Panc1 (cell line): ENCODE measurements around the gene ETV5. TPM values are rescaled to one million over a fixed set of nuclear protein-coding genes. Genes with fewer than 3 reads are reported as not detected.

Experiments used
- ATAC-seq: fragments of 200-7000 bp; cut with Tn5 transposase; 2 replicates; pipeline ENCODE4 v1.9.1; 2020; ENCODE audit warnings: mild to moderate bottlenecking, moderate library complexity
- BruUV-seq: library from RNA; stranded (reverse); fragments of 400-500 nt; replicated peaks from 2 replicates; lab custom pipeline; 2021; lab: Mats Ljungman, UMichigan
- CTCF ChIA-PET: fragments of 300-600 bp; sonication (Branson Sonifier 250); formaldehyde crosslinking; loops from one replicate; lab custom pipeline; 2022; ENCODE audit warnings: antibody characterized with exemption; lab: Charles Lee
- POLR2A ChIA-PET: fragments of 300-600 bp; sonication (Branson Sonifier 250); formaldehyde crosslinking; loops from one replicate; lab custom pipeline; 2022; ENCODE audit warnings: antibody characterized with exemption; lab: Charles Lee
- DNase-seq: peaks from one replicate; pipeline ENCODE4 v3.0.0-alpha.2; 2010; ENCODE audit warnings: low read depth, low spot score
- H3K27ac ChIP-seq: 2 replicates; pipeline ENCODE4 v1.5.1; 2011; ENCODE audit warnings: mild to moderate bottlenecking, low read length, inconsistent platforms
- H3K27me3 ChIP-seq: fragments of 200-500 bp; sonication (Bioruptor generic); 2 replicates; pipeline ENCODE4 v1.6.0; 2014; ENCODE audit warnings: low read length, inconsistent platforms; ENCODE audit not compliant: control insufficient read depth, insufficient read depth
- H3K36me3 ChIP-seq: fragments of 200-500 bp; sonication (Bioruptor generic); 2 replicates; pipeline ENCODE4 v1.5.1; 2014; ENCODE audit warnings: inconsistent platforms, mild to moderate bottlenecking, low read length, moderate library complexity; ENCODE audit not compliant: control insufficient read depth, insufficient read depth
- H3K4me1 ChIP-seq: 2 replicates; pipeline ENCODE4 v1.5.1; 2011; ENCODE audit warnings: inconsistent platforms, mild to moderate bottlenecking, low read length, moderate library complexity; ENCODE audit not compliant: control insufficient read depth, insufficient read depth
- H3K4me3 ChIP-seq, 2 experiments: 2 replicates each; pipeline ENCODE4 v1.5.1; 2011 to 2012; ENCODE audit warnings: low read depth in 2 of 2, low read length in 2 of 2, mild to moderate bottlenecking in 2 of 2, inconsistent platforms in 1 of 2, moderate library complexity in 1 of 2
- H3K9me3 ChIP-seq: fragments of 200-500 bp; sonication (Bioruptor generic); 2 replicates; pipeline ENCODE4 v1.5.1; 2014; ENCODE audit warnings: low read depth, mild to moderate bottlenecking, inconsistent platforms, low read length, moderate library complexity; ENCODE audit not compliant: control insufficient read depth, insufficient read depth
- CTCF ChIP-seq: fragments of 450-650 bp; IDR thresholded peaks from 2 replicates; pipeline ENCODE4 v1.5.1; 2017; ENCODE audit warnings: mild to moderate bottlenecking
- POLR2AphosphoS5 ChIP-seq: IDR thresholded peaks from 2 replicates; pipeline ENCODE4 v1.6.1; 2012; ENCODE audit warnings: mild to moderate bottlenecking, low read depth, low read length, moderate library complexity
- REST ChIP-seq, 2 experiments: IDR thresholded peaks; 2 replicates each; pipeline ENCODE4 v1.6.1; 2011 to 2012; ENCODE audit warnings: low read depth in 2 of 2, control low read depth in 1 of 2, low read length in 1 of 2, mild to moderate bottlenecking in 1 of 2, moderate library complexity in 1 of 2; ENCODE audit not compliant: insufficient read depth in 1 of 2
- SIN3A ChIP-seq: IDR thresholded peaks from 2 replicates; pipeline ENCODE4 v1.6.1; 2012; ENCODE audit warnings: low read depth, mild to moderate bottlenecking, low read length, moderate library complexity, borderline replicate concordance; ENCODE audit not compliant: insufficient read depth
- TCF7L2 ChIP-seq: IDR thresholded peaks from 2 replicates; pipeline ENCODE4 v1.6.1; 2011; ENCODE audit warnings: mild to moderate bottlenecking, low read depth, low read length, inconsistent platforms
- in situ Hi-C: cut with HindIII; loops from 2 replicates; pipeline ENCODE4 v1.10.0; 2016; ENCODE audit warnings: low sequenced_read_pairs, low pct_unique_long_range_greater_than_20kb
- intact Hi-C: fragments of 100-400 bp; cut with micrococcal nuclease; formaldehyde crosslinking; loops from one replicate; pipeline ENCODE4 v1.10.0; 2022; ENCODE audit not compliant: unreplicated experiment
- total RNA-seq: library from RNA; stranded (reverse); gene quantifications from one replicate; pipeline ENCODE4 v1.2.1, GENCODE V29; 2021; ENCODE audit not compliant: unreplicated experiment

The ETV5 gene
- total RNA-seq, 1 experiment from 2014 or later, result 79.3 TPM

GRCh38 chr3:186107215-186108105, 1.4 kb downstream of the ETV5 start:
- POLR2A ChIA-PET, result interaction anchor here (0.5 to 1.2 kb wide), 3 partner anchors 10 to 174 kb away, joined by 3 to 4 read pairs (median 4); no protein-coding TSS in a partner anchor
- BruUV-seq, result no TSS peak

More at GRCh38 chr3:186107215-186108105, 1.4 kb downstream of the ETV5 start:
- Histone ChIP-seq H3K27me3 (0 out of 2 replicates have a peak, but pooled peaks cover 2% of the 10 kb centered on the region), H3K4me1 (peaks cover 39% of the 10 kb centered on the region), H3K9me3 (no peaks in the 10 kb centered on the region), H3K36me3 (no peaks in the 10 kb centered on the region; the same call in 1 of the 2 replicates), H3K4me3 (peak overlapping the region; percentile 76 to 91), H3K27ac (peak overlapping the region; percentile 81)
- in situ Hi-C loops, result no loop called here
- CTCF ChIA-PET, result interaction anchor here (0.6 to 0.9 kb wide), 3 partner anchors 42 to 164 kb away, joined by 3 to 5 read pairs (median 4); no protein-coding TSS in a partner anchor
- TF ChIP-seq TCF7L2 (no peak), CTCF (no peak), POLR2AphosphoS5 (peak; percentile 44; the same call in 1 of the 2 replicates), REST (IDR thresholded peaks at IDR 0.05; ENCODE audit: insufficient read depth in 1 of 2, low read depth in 2 of 2, low read length in 1 of 2) (no peak), SIN3A (no peak; the same call in 1 of the 2 replicates)
- intact Hi-C loops, result loop anchor here (5.0 kb wide), 2 partner anchors 125 to 135 kb away; no protein-coding TSS in a partner anchor
- DNase-seq, result no peak
- ATAC-seq, result peak; percentile 53
